SK-N-SH (cell line): ENCODE data around the gene COG2.

Source experiments
- CHD2 ChIP-seq: fragments of 150-350 bp; IDR thresholded peaks from 2 replicates; pipeline ENCODE4 v1.6.1; 2018; ENCODE audit warnings: low read length; ENCODE audit not compliant: partially characterized antibody
- EP300 ChIP-seq, 2 experiments: IDR thresholded peaks; 2 replicates each; pipeline versions ENCODE4 v1.4.0 to v1.6.1; 2012; ENCODE audit warnings: borderline replicate concordance in 1 of 2, low read depth in 1 of 2, low read length in 1 of 2
- FOSL2 ChIP-seq: IDR thresholded peaks from 2 replicates; pipeline ENCODE4 v1.4.0; 2012; ENCODE audit warnings: low read depth, mild to moderate bottlenecking, moderate library complexity, borderline replicate concordance
- MAX ChIP-seq: IDR thresholded peaks from 2 replicates; pipeline ENCODE4 v1.4.0; 2012; ENCODE audit warnings: low read depth
- MXI1 ChIP-seq: IDR thresholded peaks from 2 replicates; pipeline ENCODE4 v1.6.1; 2012; ENCODE audit warnings: mild to moderate bottlenecking, low read depth, low read length, improper control_type of control experiment
- RFX5 ChIP-seq: IDR thresholded peaks from 2 replicates; pipeline ENCODE4 v1.6.1; 2012; ENCODE audit warnings: mild to moderate bottlenecking, improper control_type of control experiment, low read length
- TAF1 ChIP-seq: IDR thresholded peaks from 2 replicates; pipeline ENCODE4 v1.6.1; 2012; ENCODE audit warnings: low read depth, mild to moderate bottlenecking, low read length, moderate library complexity, borderline replicate concordance
- USF2 ChIP-seq: fragments of 150-350 bp; IDR thresholded peaks from 2 replicates; pipeline ENCODE4 v1.6.1; 2017; ENCODE audit warnings: antibody characterized with exemption, low read length, low read depth, borderline replicate concordance

- TF ChIP-seq MAX (no peak), FOSL2 (no peak), USF2 (no peak), MXI1 (no peak), RFX5 (no peak), CHD2 (no peak), TAF1 (no peak), EP300 (IDR thresholded peaks at IDR 0.05; ENCODE audit: borderline replicate concordance in 1 of 2, low read depth in 1 of 2, low read length in 1 of 2) (no peak)
Observed at GRCh38 chr1:230706020-230706699, 63.9 kb downstream of the COG2 start.
